K562 (cell line): ENCODE data around the gene MARS1. TPM values are rescaled to one million over a fixed set of nuclear protein-coding genes. Genes with fewer than 3 reads are reported as not detected.

ENCODE experiments used
- CCAR2 ChIP-seq: fragments of 200-400 bp; formaldehyde crosslinking; IDR thresholded peaks from 2 replicates; pipeline ENCODE4 v1.6.1; 2017; ENCODE audit warnings: mild to moderate bottlenecking, low read depth, low read length
- CTBP1 ChIP-seq: fragments of 450-650 bp; IDR thresholded peaks from 2 replicates; pipeline ENCODE4 v1.6.1; 2016; ENCODE audit warnings: borderline replicate concordance
- MXD1 ChIP-seq: fragments of 250-450 bp; sonication (Bioruptor Pico); IDR thresholded peaks from 2 replicates; pipeline ENCODE4 v1.8.0; 2021; ENCODE audit warnings: borderline replicate concordance, mild to moderate bottlenecking, moderate library complexity; ENCODE audit not compliant: poor library complexity, severe bottlenecking
- NKRF ChIP-seq: fragments of 450-650 bp; IDR thresholded peaks from 2 replicates; pipeline ENCODE4 v1.6.1; 2016; ENCODE audit warnings: borderline replicate concordance
- RBM25 ChIP-seq: fragments of 200-400 bp; formaldehyde crosslinking; IDR thresholded peaks from 2 replicates; pipeline ENCODE4 v1.6.1; 2018; ENCODE audit warnings: low read length, low read depth, moderate library complexity; ENCODE audit not compliant: severe bottlenecking
- SIN3A ChIP-seq, 2 experiments: fragments of 150-350 bp in 1 of 2; IDR thresholded peaks; 2 replicates each; pipeline ENCODE4 v1.6.1; 2011 to 2016; ENCODE audit warnings: borderline replicate concordance in 2 of 2, low read depth in 2 of 2, low read length in 2 of 2, mild to moderate bottlenecking in 2 of 2, moderate library complexity in 2 of 2; ENCODE audit not compliant: control insufficient read depth in 1 of 2
- TRIM25 ChIP-seq: fragments of 450-650 bp; IDR thresholded peaks from 2 replicates; pipeline ENCODE4 v1.7.0; 2016; ENCODE audit warnings: borderline replicate concordance
- XRCC3 ChIP-seq: fragments of 450-650 bp; IDR thresholded peaks from 2 replicates; pipeline ENCODE4 v1.6.1; 2017; ENCODE audit warnings: mild to moderate bottlenecking, moderate library complexity
- ZC3H4 ChIP-seq: sonication (generic); formaldehyde crosslinking; IDR thresholded peaks from 2 replicates; pipeline ENCODE4 v1.9.0; 2021; ENCODE audit warnings: missing genetic modification reagents, borderline replicate concordance
- polyA plus RNA-seq, 8 experiments: library from polyadenylated mRNA; depleted of rRNA in 4 of 8; stranded (reverse) in 5 of 8; unstranded in 3 of 8; fragments of >200 nt; fragmentation: Nextera tagmentation in 2 of 8; fragmentation: Illumina TruSeq in 1 of 8; extraction: Ambion mirVana in 2 of 8; extraction: Trizol in 1 of 8; gene quantifications; 2 replicates each; pipeline versions ENCODE4 v1.2.1 to v1.2.3, GENCODE V29; 2011 to 2014; ENCODE audit warnings: inconsistent platforms in 1 of 8, missing spikeins in 1 of 8
- total RNA-seq, 7 experiments: library from RNA; depleted of rRNA in 6 of 7; stranded (reverse); fragments of >200 nt in 6 of 7; fragmentation: Illumina TruSeq in 2 of 7; extraction: Trizol in 2 of 7; gene quantifications; 2 replicates each; pipeline versions ENCODE4 v1.2.1 to v1.2.3, GENCODE V29; 2011 to 2021; ENCODE audit warnings: low replicate concordance in 1 of 7
- TF ChIP-seq, protein P1 (sequence below): sonication (generic); formaldehyde crosslinking; IDR thresholded peaks from 2 replicates; pipeline ENCODE4 v1.8.1; 2023; ENCODE audit warnings: mild to moderate bottlenecking, missing genetic modification reagents, moderate library complexity
- TF ChIP-seq, protein P2 (sequence below), 2 experiments: fragments of 450-650 bp; IDR thresholded peaks; 2 replicates each; pipeline ENCODE4 v1.6.1; 2016

Gene MARS1
- total and polyA plus RNA-seq, 9 of the 15 experiments (the other 6 are each of a cell fraction or from before 2014, with no cell fraction given): 117 to 382 (median 220) TPM

GRCh38 chr12:57488402-57489156 lies 711 bp downstream of the MARS1 start (continued):
- TF ChIP-seq RBM25 (no peak), CTBP1 (no peak), ZC3H4 (CRISPR knock-in tag) (no peak), SIN3A (IDR thresholded peaks at IDR 0.05; ENCODE audit: borderline replicate concordance in 2 of 2, control insufficient read depth in 1 of 2, low read depth in 2 of 2, low read length in 2 of 2) (peak in 1 of 2 experiments; percentile 79; a peak in 1 of 4 replicates), CCAR2 (no peak), MXD1 (CRISPR knock-in tag) (no peak), XRCC3 (no peak), NKRF (peak; percentile 5; the same call in 1 of the 2 replicates), TRIM25 (peak; percentile 96; the same call in 1 of the 2 replicates)
- TF ChIP-seq, protein P1, sequence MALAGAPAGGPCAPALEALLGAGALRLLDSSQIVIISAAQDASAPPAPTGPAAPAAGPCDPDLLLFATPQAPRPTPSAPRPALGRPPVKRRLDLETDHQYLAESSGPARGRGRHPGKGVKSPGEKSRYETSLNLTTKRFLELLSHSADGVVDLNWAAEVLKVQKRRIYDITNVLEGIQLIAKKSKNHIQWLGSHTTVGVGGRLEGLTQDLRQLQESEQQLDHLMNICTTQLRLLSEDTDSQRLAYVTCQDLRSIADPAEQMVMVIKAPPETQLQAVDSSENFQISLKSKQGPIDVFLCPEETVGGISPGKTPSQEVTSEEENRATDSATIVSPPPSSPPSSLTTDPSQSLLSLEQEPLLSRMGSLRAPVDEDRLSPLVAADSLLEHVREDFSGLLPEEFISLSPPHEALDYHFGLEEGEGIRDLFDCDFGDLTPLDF (CRISPR knock-in tag): no peak
- TF ChIP-seq, protein P2, sequence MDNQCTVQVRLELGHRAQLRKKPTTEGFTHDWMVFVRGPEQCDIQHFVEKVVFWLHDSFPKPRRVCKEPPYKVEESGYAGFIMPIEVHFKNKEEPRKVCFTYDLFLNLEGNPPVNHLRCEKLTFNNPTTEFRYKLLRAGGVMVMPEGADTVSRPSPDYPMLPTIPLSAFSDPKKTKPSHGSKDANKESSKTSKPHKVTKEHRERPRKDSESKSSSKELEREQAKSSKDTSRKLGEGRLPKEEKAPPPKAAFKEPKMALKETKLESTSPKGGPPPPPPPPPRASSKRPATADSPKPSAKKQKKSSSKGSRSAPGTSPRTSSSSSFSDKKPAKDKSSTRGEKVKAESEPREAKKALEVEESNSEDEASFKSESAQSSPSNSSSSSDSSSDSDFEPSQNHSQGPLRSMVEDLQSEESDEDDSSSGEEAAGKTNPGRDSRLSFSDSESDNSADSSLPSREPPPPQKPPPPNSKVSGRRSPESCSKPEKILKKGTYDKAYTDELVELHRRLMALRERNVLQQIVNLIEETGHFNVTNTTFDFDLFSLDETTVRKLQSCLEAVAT (IDR thresholded peaks at IDR 0.05): peak in 1 of 2 experiments; percentile 83; a peak in 2 of 4 replicates
